Mucosa of descending colon (tissue), 3 donors: Measurements from ENCODE around the gene PRAF2. TPM values are rescaled to one million over a fixed set of nuclear protein-coding genes. Genes with fewer than 3 reads are reported as not detected.

ENCODE experiments used
- ATAC-seq: fragments of 200-7000 bp; cut with Tn5 transposase; one replicate; pipeline ENCODE4 v1.9.1; 2020; ENCODE audit warnings: mild to moderate bottlenecking, moderate library complexity
- DNase-seq, 3 donors: peaks; one replicate each; pipeline ENCODE4 v3.0.0-alpha.2; 2020
- H3K36me3 ChIP-seq: fragments of 200-600 bp; one replicate; pipeline ENCODE4 v1.8.0; 2021; ENCODE audit warnings: low read depth, mild to moderate bottlenecking
- H3K4me1 ChIP-seq: fragments of 200-600 bp; one replicate; pipeline ENCODE4 v1.8.0; 2021; ENCODE audit warnings: low read depth, mild to moderate bottlenecking
- H3K4me3 ChIP-seq: fragments of 200-600 bp; one replicate; pipeline ENCODE4 v1.8.0; 2021; ENCODE audit warnings: mild to moderate bottlenecking
- H3K9me3 ChIP-seq: fragments of 200-600 bp; one replicate; pipeline ENCODE4 v1.8.0; 2021; ENCODE audit warnings: mild to moderate bottlenecking
- CTCF ChIP-seq: fragments of 200-600 bp; IDR thresholded peaks from one replicate; pipeline ENCODE4 v1.8.0; 2022; ENCODE audit warnings: antibody characterized with exemption, mild to moderate bottlenecking
- intact Hi-C, 2 donors: fragments of 100-400 bp; cut with DNase I in 1 of 2; cut with micrococcal nuclease in 1 of 2; formaldehyde crosslinking; loops; one replicate each; pipeline versions ENCODE4 v1.11.0 to v1.11.1; 2022; cut with DNase I, micrococcal nuclease
- total RNA-seq, 3 donors: library from RNA; stranded (reverse); fragmentation: NEBNext Ultra II Directional in 2 of 3; extraction: Animal tissue kit (Norgen Biotek cat#: 25700) in 2 of 3; gene quantifications; one replicate each; pipeline versions ENCODE4 v1.2.1 to v1.2.4, GENCODE V29; 2021 to 2023
- donor health status: DM: no; HTN: no; CAD: no; lungs with moderate emphysema.
- donor health status: DM: no; HTN: no; CAD: no.
- donor health status: DM: no; HTN: yes; CAD: no.

PRAF2 gene
- total RNA-seq, 3 donors from 2014 or later, result 3.9 to 18.7 (median 8.1) TPM

DNA sequence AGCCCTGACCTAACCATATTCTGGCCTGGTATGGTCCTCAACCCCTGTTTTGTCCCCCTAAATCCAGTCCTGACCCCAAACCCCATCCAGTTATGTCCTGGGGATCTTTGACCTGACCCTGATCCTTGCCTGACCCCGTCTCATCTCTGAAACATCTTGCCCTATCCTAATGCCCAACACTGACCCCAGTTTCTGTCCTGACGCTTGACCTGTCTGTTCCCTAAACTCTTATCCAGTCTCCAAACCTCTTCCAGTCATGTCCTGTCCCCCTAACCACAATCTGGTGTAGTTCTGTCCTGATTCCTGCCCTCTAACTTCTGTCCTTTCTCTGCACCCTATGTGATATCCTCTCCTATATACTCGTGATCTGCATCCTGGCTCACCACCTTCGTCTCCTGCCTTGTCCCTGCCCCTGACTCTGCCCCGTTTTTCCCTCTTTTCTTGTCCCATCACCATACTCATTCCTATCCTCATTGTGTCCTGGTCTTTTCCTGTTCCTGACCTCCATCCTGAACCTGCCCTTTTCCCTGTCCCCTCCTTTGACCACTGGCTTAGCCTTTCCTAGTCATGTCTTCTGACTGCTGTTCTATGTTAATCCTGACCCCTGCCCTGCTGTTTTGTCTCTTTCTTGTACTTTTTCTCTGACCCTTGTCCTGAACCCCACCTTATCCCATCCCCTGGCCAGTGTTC, 19.6 kb downstream of the PRAF2 start:
- Histone ChIP-seq H3K4me1 (no peaks in the 10 kb centered on the region), H3K9me3 (no peaks in the 10 kb centered on the region), H3K36me3 (no peaks in the 10 kb centered on the region), H3K4me3 (no peak overlapping the region)
- intact Hi-C loops, result no loop called here
- ATAC-seq (no peak), DNase-seq (no peak)
- TF ChIP-seq CTCF, result no peak

DNA sequence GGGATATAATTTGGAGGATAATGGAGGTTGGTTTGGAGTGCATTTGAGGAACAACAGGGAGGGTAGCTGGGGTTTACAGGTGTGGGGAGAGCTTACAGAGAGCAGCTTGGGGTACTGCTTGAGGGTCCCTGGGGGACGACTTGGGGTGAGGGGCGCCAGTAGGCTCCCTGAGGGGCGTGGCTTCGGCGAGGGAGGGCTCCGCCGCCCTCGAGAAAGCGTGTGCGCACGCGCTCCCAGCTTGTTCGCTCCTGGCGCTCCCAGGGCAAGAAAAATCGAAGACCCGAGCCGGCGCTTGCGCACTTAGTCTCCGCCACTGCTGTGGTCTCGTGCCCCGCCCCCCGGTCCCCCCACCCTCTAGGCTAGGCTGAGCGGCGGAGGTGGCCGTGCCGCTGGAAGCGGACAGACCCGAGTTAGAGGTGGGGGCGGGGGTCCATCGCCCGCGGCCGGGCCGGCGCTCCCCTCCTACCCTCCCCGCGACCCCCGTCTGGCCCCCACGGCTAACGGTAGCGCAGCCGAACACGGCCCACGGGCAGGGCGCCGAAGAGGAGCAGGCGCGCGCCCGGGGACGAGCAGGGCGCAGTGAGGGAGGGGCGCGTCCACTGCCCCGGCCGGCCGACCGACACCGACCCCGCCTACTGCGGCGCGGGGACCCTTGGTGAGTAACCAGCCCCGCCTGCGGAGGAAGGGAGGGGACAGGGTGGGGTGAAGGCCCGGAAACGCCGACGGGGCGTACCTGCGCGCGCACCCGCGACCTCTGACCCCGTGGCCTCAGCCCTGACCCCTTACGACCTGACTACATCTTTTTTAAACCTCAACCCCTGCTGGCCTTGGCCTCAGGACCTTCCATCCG, 20.4 kb downstream of the PRAF2 start:
- intact Hi-C loops, result no loop called here

GRCh38 chrX:49043987-49044281, 29.9 kb downstream of the PRAF2 start:
- no peak for TF ChIP-seq CTCF
- intact Hi-C loops, result no loop called here
- Histone ChIP-seq H3K36me3 (no peaks in the 10 kb centered on the region), H3K4me3 (no peak overlapping the region), H3K9me3 (no peaks in the 10 kb centered on the region), H3K4me1 (no peaks in the 10 kb centered on the region)
- ATAC-seq (no peak), DNase-seq (no peak)

More for the DNA sequence above, 20.4 kb downstream of the PRAF2 start:
- peak; percentile 84 for ATAC-seq
- Histone ChIP-seq H3K4me1 (no peaks in the 10 kb centered on the region), H3K9me3 (no peaks in the 10 kb centered on the region), H3K36me3 (no peaks in the 10 kb centered on the region), H3K4me3 (peak overlapping the region; percentile 38)
- peak; percentile 51 to 75 (median 69) for DNase-seq
- no peak for TF ChIP-seq CTCF

DNA sequence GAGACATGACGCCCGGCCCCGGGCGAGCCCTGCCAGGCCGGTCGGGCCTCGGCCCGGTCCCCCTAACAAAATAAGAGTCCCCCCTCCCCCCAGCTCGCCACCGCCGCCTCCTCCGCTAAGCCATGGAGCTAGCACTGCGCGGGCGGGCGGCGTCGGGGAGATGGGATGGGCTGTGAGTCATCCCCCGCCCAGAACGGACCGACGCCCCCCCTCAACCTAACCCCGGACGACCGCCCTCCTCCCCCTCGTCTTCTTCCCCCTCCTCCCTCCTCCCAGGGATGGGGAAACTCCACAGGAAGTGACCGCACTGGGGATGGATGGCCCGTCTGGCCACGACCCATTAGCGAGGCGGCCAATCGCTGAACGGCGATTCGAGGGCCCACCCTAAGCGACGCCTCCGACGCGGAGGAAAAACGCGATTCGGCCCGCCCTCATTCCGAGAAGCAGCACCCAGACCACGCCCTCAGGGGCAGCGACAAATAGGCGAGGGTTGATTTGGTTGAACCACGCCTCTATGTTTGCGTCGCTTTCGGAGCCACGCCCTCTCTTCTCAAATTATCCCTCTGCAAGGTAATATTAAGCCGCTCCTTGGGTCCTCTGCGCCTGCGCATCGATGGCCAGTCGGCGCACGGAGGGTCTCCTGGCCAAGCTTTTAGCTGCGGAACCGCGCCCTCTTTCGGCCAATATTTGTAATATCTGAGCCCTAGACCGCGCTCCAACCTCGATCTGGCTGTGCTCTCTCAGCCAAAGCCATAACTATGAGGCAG, 30.4 kb downstream of the PRAF2 start, which contains the start of gene TFE3:
Gene TFE3, minus strand, starts transcription at position 138 of the 767 bp plus-strand sequence. Its CDS starts 131 bp downstream, at position 7.
- H3K36me3 ChIP-seq, result no peaks in the 10 kb centered on the region
- peak; percentile 88 for ATAC-seq
- H3K4me1 ChIP-seq, result no peaks in the 10 kb centered on the region
- TF ChIP-seq CTCF, result peak; percentile 17
- peak; percentile 96 to 99 (median 97) for DNase-seq
- no peaks in the 10 kb centered on the region for H3K9me3 ChIP-seq
- intact Hi-C loops, result no loop called here
- H3K4me3 ChIP-seq, result peak within 1 kb of the TSS; percentile 54

DNA sequence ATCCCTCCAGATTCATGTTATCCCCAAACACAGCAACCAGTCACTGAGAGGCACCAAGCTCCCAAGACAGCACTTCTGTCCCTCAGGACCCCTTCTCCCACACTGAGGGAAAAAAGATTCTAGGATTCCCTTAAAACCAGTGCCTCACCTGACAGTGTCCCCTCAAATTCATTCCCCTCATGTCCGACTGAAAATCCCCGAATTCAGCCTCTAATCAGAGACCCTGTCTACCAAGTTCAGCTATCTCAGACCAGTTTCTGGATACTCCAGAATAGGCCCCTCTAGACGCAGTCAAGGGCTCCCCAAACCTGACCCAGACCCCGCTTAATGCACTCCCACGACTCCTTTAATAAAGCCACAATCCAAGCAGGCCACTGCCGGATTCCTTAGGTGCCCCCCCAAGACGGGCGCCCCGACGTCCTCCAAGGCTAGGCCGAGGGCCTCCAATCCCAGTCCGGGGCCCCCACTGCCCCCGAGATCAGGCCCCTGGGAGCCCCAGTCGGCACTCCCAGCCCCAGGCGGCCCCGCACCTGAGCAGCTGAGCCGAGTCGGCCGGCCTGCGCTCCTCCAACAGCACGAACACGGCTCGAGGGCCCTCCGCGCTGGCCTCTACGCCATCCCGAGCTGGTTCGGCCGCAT, 31.1 kb downstream of the PRAF2 start:
- Histone ChIP-seq H3K36me3 (no peaks in the 10 kb centered on the region), H3K4me1 (no peaks in the 10 kb centered on the region), H3K4me3 (peak overlapping the region; percentile 54), H3K9me3 (no peaks in the 10 kb centered on the region)
- TF ChIP-seq CTCF, result no peak
- no peak for ATAC-seq
- DNase-seq, result peak in 1 of 3 donors; percentile 26
- intact Hi-C loops, result no loop called here
